ENCODE results near the gene CD81.

CD81 gene

DNA sequence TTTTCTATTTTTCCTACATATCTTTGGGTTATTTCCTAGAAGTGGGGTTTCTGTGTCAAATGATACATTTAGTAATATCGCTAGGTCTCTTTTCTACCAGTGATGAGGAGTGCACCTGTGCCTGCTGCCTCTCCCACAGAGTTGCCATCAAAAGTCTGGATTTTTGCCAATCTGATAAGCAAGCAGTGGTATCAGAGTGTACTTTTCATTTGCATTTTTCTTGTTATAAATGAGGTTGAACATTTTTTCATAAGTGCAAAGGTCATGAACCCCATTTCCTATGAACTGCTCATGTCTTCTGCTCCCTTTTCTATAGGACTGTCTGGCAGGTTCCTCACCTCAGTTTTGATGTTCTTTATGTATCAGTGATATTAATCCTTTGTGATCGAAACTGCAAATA, 65.5 kb downstream of the CD81 start:
- H3K79me2 ChIP-seq (ENCODE audit: control insufficient read depth, insufficient read depth, low read length, unreplicated experiment), result no peaks in the 10 kb centered on the region
- no peak overlapping the region for H3K4me3 ChIP-seq (ENCODE audit: low read depth, low read length)
- H3K27me3 ChIP-seq (ENCODE audit: insufficient read depth, low read length), result peaks cover 75% of the 10 kb centered on the region
- no peaks in the 10 kb centered on the region for H3K4me1 ChIP-seq (ENCODE audit: control insufficient read depth, insufficient read depth, low read length, unreplicated experiment)
- H2AFZ ChIP-seq (ENCODE audit: low read length, unreplicated experiment), result no peak overlapping the region
- H3K27ac ChIP-seq (ENCODE audit: low read depth, low read length), result no peak overlapping the region
- no peaks in the 10 kb centered on the region for H3K36me3 ChIP-seq (ENCODE audit: insufficient read depth, low read length)

DNA sequence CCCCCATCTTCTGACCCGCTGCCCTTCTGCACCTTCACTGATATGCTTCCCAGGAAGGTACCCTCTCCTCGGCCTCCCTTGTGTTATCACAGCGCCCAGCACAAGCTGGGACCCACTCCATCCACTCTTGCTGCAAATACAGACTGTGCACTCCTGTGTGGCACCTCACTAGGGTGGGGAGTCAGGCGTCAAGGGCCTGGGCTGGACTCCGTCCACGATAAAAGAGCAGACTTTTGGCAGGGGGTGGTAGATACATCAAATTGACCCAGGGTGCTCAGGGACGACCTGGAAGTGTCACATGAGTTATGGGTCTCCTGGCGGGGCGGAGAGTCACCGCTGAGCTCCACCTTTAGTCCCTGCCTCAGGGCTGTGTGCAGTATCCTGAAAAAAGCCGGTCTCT, 66.3 kb downstream of the CD81 start:
- no peaks in the 10 kb centered on the region for H3K79me2 ChIP-seq (ENCODE audit: control insufficient read depth, insufficient read depth, low read length, unreplicated experiment)
- no peak overlapping the region for H3K4me3 ChIP-seq (ENCODE audit: low read depth, low read length)
- H3K27ac ChIP-seq (ENCODE audit: low read depth, low read length), result no peak overlapping the region
- no peaks in the 10 kb centered on the region for H3K36me3 ChIP-seq (ENCODE audit: insufficient read depth, low read length)
- H3K4me1 ChIP-seq (ENCODE audit: control insufficient read depth, insufficient read depth, low read length, unreplicated experiment), result no peaks in the 10 kb centered on the region
- no peak overlapping the region for H2AFZ ChIP-seq (ENCODE audit: low read length, unreplicated experiment)
- peaks cover 75% of the 10 kb centered on the region for H3K27me3 ChIP-seq (ENCODE audit: insufficient read depth, low read length)

DNA sequence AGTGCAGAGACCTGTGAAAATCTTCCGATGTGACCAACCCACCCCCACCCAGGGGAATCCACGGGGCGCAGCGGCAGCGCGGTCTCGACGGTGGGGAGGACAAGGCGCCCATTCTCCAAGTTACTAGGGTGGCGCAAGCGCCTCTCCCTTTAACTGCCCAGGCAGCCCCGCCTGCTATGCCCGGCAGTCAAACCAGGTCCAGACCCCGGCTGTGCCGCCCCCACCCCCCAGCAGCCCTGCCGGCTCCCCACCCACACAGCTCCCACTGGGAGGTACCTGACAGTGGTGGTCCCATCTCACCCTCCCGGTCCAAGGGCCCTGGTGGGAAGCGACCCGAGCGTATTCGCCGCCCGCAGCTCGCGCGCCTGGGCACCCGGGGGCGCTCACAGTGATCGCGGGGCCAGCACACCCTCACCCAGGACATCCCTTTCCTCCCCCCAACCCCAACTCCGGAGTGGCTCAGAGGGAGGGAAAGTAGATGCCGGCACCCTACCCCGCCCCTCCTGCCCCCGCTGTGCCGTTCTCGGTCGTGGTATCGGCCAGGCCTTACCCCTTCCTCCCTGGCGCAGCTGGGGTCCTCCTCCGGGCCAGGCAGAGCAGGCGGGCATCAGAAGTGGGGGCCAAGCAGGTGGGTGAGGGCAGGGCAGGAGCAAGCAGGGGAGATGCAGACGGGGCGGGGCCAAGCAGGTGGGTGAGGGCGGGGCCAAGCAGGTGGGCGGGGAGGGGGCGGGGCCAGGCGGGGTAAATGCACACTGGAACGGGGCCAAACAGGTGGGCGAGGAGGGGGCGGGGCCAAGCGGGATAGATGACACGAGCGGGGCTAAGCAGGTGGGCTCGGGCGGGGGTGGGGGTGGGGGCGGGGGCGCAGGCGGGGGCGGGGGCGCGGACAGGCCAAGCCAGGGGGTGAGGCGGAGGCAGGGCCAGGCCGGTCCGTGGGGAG, 67.0 kb downstream of the CD81 start, which contains the start of gene TRPM5:
Gene TRPM5 (minus strand): TSS at position 634 of the 940 bp plus-strand sequence. CDS start 21,478 bp downstream, outside the sequence.
- Histone ChIP-seq H3K4me3 (ENCODE audit: low read depth, low read length) (no peak within 1 kb of the TSS), H3K4me1 (ENCODE audit: control insufficient read depth, insufficient read depth, low read length, unreplicated experiment) (no peaks in the 10 kb centered on the region), H3K27me3 (ENCODE audit: insufficient read depth, low read length) (peaks cover 74% of the 10 kb centered on the region), H3K79me2 (ENCODE audit: control insufficient read depth, insufficient read depth, low read length, unreplicated experiment) (no peaks in the 10 kb centered on the region), H3K27ac (ENCODE audit: low read depth, low read length) (no peak within 1 kb of the TSS), H2AFZ (ENCODE audit: low read length, unreplicated experiment) (no peak within 1 kb of the TSS), H3K36me3 (ENCODE audit: insufficient read depth, low read length) (no peaks in the 10 kb centered on the region)

DNA sequence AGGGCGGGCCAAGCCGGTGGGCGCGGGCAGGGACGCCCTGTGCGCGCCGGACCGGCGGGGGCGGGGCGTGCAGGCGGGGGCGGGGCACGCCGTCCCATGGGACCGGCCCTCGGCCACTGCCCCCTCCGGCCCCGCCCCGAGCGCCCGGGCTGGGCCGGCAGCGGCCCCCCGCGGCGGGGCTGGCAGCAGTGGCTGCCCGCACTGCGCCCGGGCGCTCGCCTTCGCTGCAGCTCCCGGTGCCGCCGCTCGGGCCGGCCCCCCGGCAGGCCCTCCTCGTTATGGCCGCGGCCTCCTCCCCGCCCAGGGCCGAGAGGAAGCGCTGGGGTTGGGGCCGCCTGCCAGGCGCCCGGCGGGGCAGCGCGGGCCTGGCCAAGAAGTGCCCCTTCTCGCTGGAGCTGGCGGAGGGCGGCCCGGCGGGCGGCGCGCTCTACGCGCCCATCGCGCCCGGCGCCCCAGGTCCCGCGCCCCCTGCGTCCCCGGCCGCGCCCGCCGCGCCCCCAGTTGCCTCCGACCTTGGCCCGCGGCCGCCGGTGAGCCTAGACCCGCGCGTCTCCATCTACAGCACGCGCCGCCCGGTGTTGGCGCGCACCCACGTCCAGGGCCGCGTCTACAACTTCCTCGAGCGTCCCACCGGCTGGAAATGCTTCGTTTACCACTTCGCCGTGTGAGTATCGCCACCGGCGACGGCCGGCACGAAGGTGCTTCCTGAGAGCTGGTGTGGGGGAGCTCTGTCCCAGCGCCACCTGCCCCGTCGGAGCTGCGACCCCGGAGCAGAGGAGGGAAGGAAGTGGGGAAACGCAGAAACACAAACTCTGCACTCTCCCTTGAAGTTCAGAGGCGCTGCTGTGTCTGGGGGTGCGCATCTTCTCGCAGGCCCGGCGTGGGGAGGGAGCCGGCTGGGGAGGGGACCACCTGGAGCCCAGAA, 68.0 kb downstream of the CD81 start, which contains the start of gene KCNQ1:
Gene KCNQ1 (plus strand): TSS at position 188 of the 925 bp plus-strand sequence. CDS start 91 bp downstream, at position 279.
- no peak within 1 kb of the TSS for H3K4me3 ChIP-seq (ENCODE audit: low read depth, low read length)
- no peak within 1 kb of the TSS for H3K27ac ChIP-seq (ENCODE audit: low read depth, low read length)
- H3K27me3 ChIP-seq (ENCODE audit: insufficient read depth, low read length), result peaks cover 75% of the 10 kb centered on the region
- H3K4me1 ChIP-seq (ENCODE audit: control insufficient read depth, insufficient read depth, low read length, unreplicated experiment), result no peaks in the 10 kb centered on the region
- H3K36me3 ChIP-seq (ENCODE audit: insufficient read depth, low read length), result no peaks in the 10 kb centered on the region
- H3K79me2 ChIP-seq (ENCODE audit: control insufficient read depth, insufficient read depth, low read length, unreplicated experiment), result no peaks in the 10 kb centered on the region
- no peak within 1 kb of the TSS for H2AFZ ChIP-seq (ENCODE audit: low read length, unreplicated experiment)

DNA sequence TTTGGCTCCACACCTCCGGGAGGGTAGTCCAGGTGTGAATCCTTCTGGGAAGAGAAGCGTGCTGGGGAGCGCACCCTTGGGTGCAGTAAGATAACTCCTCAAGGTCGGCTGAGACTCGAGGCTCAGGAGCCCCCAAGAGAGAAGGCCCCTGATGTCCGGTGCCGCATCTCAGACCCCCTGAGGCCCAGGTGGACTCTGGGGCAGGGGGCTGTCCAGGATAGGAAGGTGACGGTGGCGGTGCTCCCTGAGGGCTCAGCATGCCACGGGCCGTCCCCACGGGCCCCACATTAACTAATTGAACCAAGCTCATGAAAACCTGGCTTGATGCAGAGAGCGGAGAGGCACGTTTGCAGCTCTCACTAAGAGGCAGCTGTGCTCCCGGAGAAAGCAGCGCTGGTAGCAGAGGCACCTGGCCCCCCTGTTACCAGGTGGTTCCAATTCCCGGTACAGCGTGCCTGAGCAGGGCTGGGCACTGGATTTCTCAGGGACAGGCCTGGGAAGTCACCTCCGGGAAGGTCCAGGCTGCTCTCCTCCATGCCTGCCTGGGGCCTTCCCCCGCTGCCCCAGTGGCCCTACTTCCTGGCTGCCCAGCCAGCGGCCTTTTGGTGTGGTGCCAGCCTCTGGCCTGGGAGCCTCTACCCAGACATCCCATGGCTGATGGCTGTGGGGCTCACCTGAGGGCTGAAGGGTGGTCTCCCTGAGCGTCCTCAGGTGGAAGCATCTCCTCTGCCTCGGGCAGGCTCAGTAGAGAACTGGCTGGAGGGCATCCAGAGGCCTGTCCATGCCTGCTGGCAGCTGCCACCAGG, 68.8 kb downstream of the CD81 start:
- no peak overlapping the region for H3K4me3 ChIP-seq (ENCODE audit: low read depth, low read length)
- H3K27me3 ChIP-seq (ENCODE audit: insufficient read depth, low read length), result peaks cover 80% of the 10 kb centered on the region
- no peak overlapping the region for H2AFZ ChIP-seq (ENCODE audit: low read length, unreplicated experiment)

DNA sequence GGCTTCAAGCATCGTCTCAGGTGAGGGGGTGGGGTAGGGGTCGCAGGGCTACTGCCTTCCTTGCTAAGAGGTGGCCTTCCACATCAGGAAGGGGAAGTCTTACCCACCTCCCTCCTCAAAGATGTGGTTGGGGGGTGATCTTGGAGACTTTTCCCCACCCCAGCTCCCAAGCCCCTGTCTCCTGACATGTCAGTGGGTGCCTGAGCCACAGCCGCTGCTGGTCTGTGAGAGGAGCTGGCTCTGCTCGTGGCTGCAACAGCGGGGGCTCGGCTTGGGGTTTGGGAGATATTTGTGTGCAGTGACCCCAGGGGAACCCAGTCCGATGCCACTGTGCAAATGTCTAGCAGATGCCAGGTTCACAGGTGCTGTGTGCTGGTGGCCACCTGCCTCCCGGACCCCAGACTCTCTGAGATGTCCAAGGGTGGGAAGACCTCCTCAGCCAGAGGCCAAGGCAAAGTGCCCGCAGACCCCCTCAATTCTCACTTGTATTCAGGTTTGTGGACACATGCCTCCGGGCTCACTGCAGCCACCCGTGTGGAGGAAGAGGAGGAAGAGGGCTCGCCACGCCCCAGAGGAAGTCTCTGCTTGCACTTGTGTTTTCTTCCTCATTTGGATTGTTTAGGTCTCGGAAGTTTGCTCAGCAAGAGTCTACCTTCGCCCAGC, 69.6 kb downstream of the CD81 start:
- no peak overlapping the region for H2AFZ ChIP-seq (ENCODE audit: low read length, unreplicated experiment)
- no peak overlapping the region for H3K27ac ChIP-seq (ENCODE audit: low read depth, low read length)
- peaks cover 88% of the 10 kb centered on the region for H3K27me3 ChIP-seq (ENCODE audit: insufficient read depth, low read length)

More for the DNA sequence above, 68.8 kb downstream of the CD81 start:
- Histone ChIP-seq H3K79me2 (ENCODE audit: control insufficient read depth, insufficient read depth, low read length, unreplicated experiment) (no peaks in the 10 kb centered on the region), H3K36me3 (ENCODE audit: insufficient read depth, low read length) (no peaks in the 10 kb centered on the region), H3K27ac (ENCODE audit: low read depth, low read length) (no peak overlapping the region), H3K4me1 (ENCODE audit: control insufficient read depth, insufficient read depth, low read length, unreplicated experiment) (no peaks in the 10 kb centered on the region)

More for the DNA sequence above, 69.6 kb downstream of the CD81 start:
- Histone ChIP-seq H3K4me3 (ENCODE audit: low read depth, low read length) (no peak overlapping the region), H3K36me3 (ENCODE audit: insufficient read depth, low read length) (no peaks in the 10 kb centered on the region), H3K4me1 (ENCODE audit: control insufficient read depth, insufficient read depth, low read length, unreplicated experiment) (no peaks in the 10 kb centered on the region), H3K79me2 (ENCODE audit: control insufficient read depth, insufficient read depth, low read length, unreplicated experiment) (no peaks in the 10 kb centered on the region)
